HG02571 (cell line): Measurements from ENCODE around the gene LITAFD.
A peak's percentile ranks its signal among the peaks of the same experiment; 100 is the strongest.

Experiments used
- ATAC-seq: cut with Tn5 transposase; IDR thresholded peaks from one replicate; pipeline ENCODE4 v1.9.1; 2021; ENCODE audit warnings: mild to moderate bottlenecking, moderate library complexity; ENCODE audit not compliant: unreplicated experiment

The LITAFD gene

DNA sequence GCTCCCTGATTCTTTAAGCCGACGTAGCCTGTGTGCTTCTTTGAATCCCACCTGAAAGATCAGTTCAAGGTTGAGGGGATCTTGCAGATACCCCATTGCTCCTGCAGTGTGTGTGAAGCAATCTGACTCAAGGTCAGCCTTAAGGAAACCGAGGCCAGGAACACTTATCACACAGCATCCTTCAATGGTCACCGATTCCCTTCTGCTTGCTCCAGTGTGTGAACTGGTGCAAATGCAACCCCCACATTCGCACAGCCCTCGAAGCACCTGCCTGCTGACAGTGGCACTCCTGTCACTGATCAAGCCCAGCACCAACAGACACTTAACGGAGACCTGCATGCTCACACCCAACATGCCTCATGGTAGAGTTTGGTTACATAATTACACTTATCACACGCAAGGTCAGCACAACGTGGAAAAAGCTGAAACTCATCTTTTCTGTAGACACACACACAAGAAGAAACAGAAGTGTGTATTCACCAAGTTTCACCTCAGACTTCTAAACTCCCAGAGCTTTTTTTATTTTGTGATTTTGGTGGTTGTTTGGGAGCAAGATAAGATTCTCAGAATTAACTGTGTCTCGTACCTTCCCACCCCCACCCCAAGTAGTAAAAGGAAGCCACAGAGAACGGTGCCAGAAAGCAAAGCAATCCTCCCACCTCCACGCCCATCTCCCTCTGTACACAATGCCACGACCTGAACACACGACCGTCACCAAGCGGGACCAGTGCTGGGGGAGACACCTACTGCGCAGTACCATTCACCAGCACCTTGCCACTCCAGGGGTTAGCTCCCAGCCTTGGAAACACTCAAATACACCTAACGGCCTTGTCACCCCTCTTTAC is 37.2 kb downstream of the LITAFD start:
- ATAC-seq = no peak

DNA sequence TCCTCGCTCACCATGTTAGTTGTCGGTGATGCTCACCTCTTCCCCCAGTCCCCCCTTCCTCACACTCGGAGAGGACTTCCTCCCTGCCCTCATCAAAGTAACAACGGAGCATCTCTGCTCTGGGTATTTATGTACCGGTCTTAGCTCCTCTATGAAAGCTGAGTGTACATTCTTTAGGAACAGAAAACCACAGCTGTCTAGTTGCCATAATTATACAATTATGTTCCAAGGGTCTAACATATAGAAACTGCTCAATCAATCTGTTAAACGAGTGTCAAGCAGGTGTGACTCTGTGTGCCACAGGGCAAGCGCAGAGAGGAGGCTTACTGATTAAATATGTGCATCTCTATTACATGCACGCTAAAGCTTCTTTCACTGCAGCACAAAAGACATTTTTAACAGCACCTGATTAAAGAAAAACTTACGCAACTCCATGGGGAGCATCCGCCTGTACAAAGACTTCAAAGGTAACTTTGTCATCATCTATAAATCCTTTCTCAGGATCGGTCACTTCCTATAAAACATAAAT is 37.8 kb downstream of the LITAFD start:
- no peak for ATAC-seq

- ATAC-seq = no peak
These were observed 38.6 kb downstream of the LITAFD start for GRCh38 chr16:8920645-8921346.

DNA sequence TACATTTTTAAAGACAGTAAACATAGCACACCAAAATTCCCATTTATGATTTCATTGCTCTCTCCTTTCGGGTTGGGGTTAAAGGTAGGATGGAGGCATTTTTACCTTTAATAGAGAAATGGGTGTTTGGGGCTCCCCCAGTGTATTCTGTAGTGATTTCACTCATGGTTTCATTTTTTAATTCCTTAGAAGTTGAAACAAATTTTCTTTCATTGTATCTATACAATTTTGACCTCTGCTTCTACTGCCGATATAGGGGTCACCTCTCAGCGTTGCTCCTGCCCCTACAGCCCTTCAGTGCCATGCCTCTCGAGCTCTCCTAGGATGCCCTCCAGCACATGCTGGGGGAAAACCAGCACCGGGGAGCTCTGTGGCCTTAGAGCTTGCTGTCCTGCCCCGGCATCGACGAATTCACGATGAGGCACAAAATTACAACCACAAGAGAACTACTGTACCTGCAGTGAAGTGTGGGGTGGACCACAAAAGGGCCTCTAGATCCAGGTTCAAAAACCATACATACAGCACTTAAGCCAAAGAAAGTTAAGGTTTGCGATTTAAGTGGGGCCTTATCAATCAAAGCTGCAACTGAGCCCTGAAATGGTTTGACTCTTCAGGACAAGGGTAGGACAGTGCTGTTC is 39.3 kb downstream of the LITAFD start:
- no peak for ATAC-seq

DNA sequence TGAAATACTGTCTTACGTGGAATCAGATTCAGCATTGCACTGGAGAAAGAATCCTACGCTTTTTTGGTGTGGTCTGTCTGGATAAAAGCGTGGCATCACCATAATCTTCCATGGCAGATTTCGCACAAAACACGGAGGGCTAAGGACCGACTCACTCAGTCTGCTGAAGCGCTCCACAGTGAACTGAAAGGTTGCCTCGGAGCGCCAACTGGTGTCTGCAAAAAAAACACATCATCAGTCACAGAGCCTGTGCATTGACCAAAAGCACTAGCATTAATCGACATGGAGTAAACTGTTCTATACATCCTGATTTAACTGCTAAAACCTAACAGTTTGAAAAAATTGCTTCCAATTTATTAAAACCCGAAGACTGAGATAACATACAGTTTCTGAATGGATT is 41.0 kb downstream of the LITAFD start:
- ATAC-seq = no peak

- no peak for ATAC-seq
These were observed 42.1 kb downstream of the LITAFD start for GRCh38 chr16:8924214-8924613.

DNA sequence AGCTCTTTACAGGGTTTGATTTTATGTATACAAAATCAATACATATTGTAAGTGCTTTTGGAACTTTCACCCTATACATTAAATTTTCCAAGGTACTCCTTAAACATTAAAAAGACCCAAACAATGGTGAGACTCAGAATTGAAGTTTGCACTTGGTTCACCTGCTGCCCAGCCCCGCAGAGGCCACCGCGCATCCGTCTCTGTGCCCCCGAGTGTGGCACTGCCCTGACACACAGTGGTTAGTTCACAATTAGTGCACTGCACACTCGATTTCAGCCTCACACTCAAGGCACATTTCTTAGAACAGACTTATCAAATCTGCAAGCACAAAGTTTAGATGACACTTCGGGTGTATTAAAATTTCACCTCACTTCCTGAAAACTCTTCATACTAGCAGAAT is 43.3 kb downstream of the LITAFD start:
- ATAC-seq = no peak

- no peak for ATAC-seq
These were observed 44.7 kb downstream of the LITAFD start for GRCh38 chr16:8926827-8927226.

DNA sequence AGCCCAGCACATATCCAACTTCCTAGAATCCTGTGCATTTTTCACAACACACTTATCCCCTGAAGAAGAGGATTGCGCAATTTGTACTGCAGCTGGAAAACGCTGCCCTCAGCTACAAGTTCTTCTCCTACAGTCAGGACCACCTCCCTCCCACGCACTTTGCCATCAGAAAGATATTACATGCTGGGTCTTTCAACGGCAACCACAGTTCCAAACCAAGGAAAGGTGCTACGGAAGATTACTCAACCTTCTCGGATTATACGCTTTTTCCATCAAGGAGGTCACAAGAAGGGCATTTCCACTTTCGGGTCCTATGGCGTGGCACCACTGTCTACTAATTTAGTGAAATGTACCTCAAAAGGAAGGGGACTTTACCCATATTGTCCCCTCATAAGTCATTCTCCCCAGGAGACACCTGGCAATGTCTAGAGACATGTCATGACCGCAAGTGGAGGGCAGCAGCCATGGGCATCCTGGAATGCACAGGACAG is 46.4 kb downstream of the LITAFD start:
- peak; percentile 51 for ATAC-seq

DNA sequence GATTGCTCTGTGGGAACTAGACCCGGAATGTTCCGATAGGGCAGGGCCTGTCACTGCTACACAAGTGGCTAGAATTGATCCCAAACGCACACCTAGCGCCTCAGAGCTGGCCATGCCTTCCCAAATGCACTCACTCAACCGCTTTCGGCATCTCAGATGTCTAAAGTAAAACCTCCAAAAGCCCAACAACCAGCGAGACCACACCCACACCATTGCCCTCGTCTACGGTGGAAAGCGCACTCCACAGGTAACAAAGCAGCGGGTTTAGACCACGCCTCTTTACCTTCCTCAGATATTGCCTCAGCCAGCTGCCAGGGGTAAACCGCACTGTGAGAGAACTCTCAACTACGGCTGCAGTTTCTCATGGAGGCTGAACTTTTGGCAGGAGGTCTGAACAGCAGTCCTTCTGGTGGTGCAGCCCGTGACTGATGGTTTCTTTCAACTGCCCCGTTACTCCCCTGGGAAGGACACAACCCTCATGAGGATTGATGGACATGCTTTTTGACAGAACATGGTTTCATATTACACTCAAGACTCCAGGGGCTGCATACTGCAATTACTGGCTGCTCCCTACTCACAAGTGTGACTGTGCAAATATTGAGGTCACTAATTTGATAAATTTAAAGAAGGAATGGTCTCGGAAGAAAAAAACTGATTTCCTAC is 47.1 kb downstream of the LITAFD start:
- no peak for ATAC-seq

DNA sequence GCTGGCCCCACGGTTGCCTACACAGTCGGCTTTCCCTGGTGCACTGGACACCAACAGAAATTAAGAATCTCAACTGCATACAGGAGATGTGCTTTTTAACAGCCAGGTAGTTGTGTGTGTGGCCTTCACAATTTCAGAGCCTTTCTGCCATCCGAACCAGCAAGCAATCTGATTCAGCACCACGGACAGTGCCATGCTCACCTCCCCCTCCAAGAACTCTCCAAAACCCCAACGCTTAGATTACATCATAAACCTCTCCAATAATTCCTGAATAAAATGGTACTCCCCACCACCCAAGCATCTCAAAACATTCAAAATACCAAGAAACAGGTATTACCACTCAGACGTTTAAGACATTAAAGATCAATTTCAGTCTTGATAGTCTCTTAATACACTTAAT is 49.7 kb downstream of the LITAFD start:
- ATAC-seq = no peak

GRCh38 chr16:8934601-8935000 is 52.5 kb downstream of the LITAFD start:
- no peak for ATAC-seq
